ENCODE measurements around the gene CACNA2D3.

Gene CACNA2D3

GRCh38 chr3:54421943-54422342 lies 299.6 kb downstream of the CACNA2D3 start:
- no peaks in the 10 kb centered on the region for H3K36me3 ChIP-seq (ENCODE audit: insufficient read depth, low read depth, low read length)
- H3K9ac ChIP-seq (ENCODE audit: low read depth, low read length), result no peak overlapping the region
- no peak overlapping the region for H3K4me3 ChIP-seq (ENCODE audit: low read length)
- no peaks in the 10 kb centered on the region for H3K27me3 ChIP-seq (ENCODE audit: insufficient read depth, low read length)
- no peaks in the 10 kb centered on the region for H3K4me1 ChIP-seq (ENCODE audit: insufficient read depth, low read length)
- no peak overlapping the region for H3K27ac ChIP-seq (ENCODE audit: low read length)
- H3K9me3 ChIP-seq (ENCODE audit: insufficient read depth, low read depth, low read length), result no peaks in the 10 kb centered on the region

- H3K27ac ChIP-seq (ENCODE audit: low read length), result no peak overlapping the region
Observed at GRCh38 chr3:54424292-54424691, 301.9 kb downstream of the CACNA2D3 start.

GRCh38 chr3:54426381-54426780 lies 304.0 kb downstream of the CACNA2D3 start:
- H3K36me3 ChIP-seq (ENCODE audit: insufficient read depth, low read depth, low read length), result no peaks in the 10 kb centered on the region
- no peak overlapping the region for H3K4me3 ChIP-seq (ENCODE audit: low read length)
- H3K9me3 ChIP-seq (ENCODE audit: insufficient read depth, low read depth, low read length), result no peaks in the 10 kb centered on the region
- H3K4me1 ChIP-seq (ENCODE audit: insufficient read depth, low read length), result no peaks in the 10 kb centered on the region; the same call in 1 of the 2 replicates
- H3K9ac ChIP-seq (ENCODE audit: low read depth, low read length), result no peak overlapping the region
- H3K27ac ChIP-seq (ENCODE audit: low read length), result no peak overlapping the region
- H3K27me3 ChIP-seq (ENCODE audit: insufficient read depth, low read length), result no peaks in the 10 kb centered on the region

More at GRCh38 chr3:54424292-54424691, 301.9 kb downstream of the CACNA2D3 start:
- Histone ChIP-seq H3K27me3 (ENCODE audit: insufficient read depth, low read length) (no peaks in the 10 kb centered on the region), H3K4me1 (ENCODE audit: insufficient read depth, low read length) (no peaks in the 10 kb centered on the region; the same call in 1 of the 2 replicates), H3K9me3 (ENCODE audit: insufficient read depth, low read depth, low read length) (no peaks in the 10 kb centered on the region), H3K36me3 (ENCODE audit: insufficient read depth, low read depth, low read length) (no peaks in the 10 kb centered on the region), H3K4me3 (ENCODE audit: low read length) (no peak overlapping the region), H3K9ac (ENCODE audit: low read depth, low read length) (no peak overlapping the region)

GRCh38 chr3:54427501-54427900 lies 305.1 kb downstream of the CACNA2D3 start:
- Histone ChIP-seq H3K27ac (ENCODE audit: low read length) (no peak overlapping the region), H3K4me3 (ENCODE audit: low read length) (no peak overlapping the region), H3K9ac (ENCODE audit: low read depth, low read length) (no peak overlapping the region), H3K9me3 (ENCODE audit: insufficient read depth, low read depth, low read length) (no peaks in the 10 kb centered on the region), H3K36me3 (ENCODE audit: insufficient read depth, low read depth, low read length) (no peaks in the 10 kb centered on the region), H3K27me3 (ENCODE audit: insufficient read depth, low read length) (no peaks in the 10 kb centered on the region), H3K4me1 (ENCODE audit: insufficient read depth, low read length) (no peaks in the 10 kb centered on the region; the same call in 1 of the 2 replicates)

GRCh38 chr3:54427941-54428871 lies 305.9 kb downstream of the CACNA2D3 start:
- H3K36me3 ChIP-seq (ENCODE audit: insufficient read depth, low read depth, low read length), result no peaks in the 10 kb centered on the region
- H3K27me3 ChIP-seq (ENCODE audit: insufficient read depth, low read length), result no peaks in the 10 kb centered on the region
- H3K27ac ChIP-seq (ENCODE audit: low read length), result no peak overlapping the region
- H3K9ac ChIP-seq (ENCODE audit: low read depth, low read length), result no peak overlapping the region
- no peak overlapping the region for H3K4me3 ChIP-seq (ENCODE audit: low read length)
- no peaks in the 10 kb centered on the region for H3K9me3 ChIP-seq (ENCODE audit: insufficient read depth, low read depth, low read length)
- no peaks in the 10 kb centered on the region; the same call in 1 of the 2 replicates for H3K4me1 ChIP-seq (ENCODE audit: insufficient read depth, low read length)

- no peaks in the 10 kb centered on the region for H3K36me3 ChIP-seq (ENCODE audit: insufficient read depth, low read depth, low read length)
- H3K4me3 ChIP-seq (ENCODE audit: low read length), result no peak overlapping the region
- no peaks in the 10 kb centered on the region for H3K27me3 ChIP-seq (ENCODE audit: insufficient read depth, low read length)
- no peaks in the 10 kb centered on the region; the same call in 1 of the 2 replicates for H3K4me1 ChIP-seq (ENCODE audit: insufficient read depth, low read length)
- H3K9me3 ChIP-seq (ENCODE audit: insufficient read depth, low read depth, low read length), result no peaks in the 10 kb centered on the region
- H3K9ac ChIP-seq (ENCODE audit: low read depth, low read length), result no peak overlapping the region
- H3K27ac ChIP-seq (ENCODE audit: low read length), result no peak overlapping the region
Observed at GRCh38 chr3:54432975-54433374, 310.6 kb downstream of the CACNA2D3 start.

GRCh38 chr3:54433846-54434245 lies 311.5 kb downstream of the CACNA2D3 start:
- Histone ChIP-seq H3K27me3 (ENCODE audit: insufficient read depth, low read length) (no peaks in the 10 kb centered on the region), H3K4me1 (ENCODE audit: insufficient read depth, low read length) (no peaks in the 10 kb centered on the region; the same call in 1 of the 2 replicates), H3K27ac (ENCODE audit: low read length) (no peak overlapping the region), H3K4me3 (ENCODE audit: low read length) (no peak overlapping the region), H3K9me3 (ENCODE audit: insufficient read depth, low read depth, low read length) (no peaks in the 10 kb centered on the region), H3K9ac (ENCODE audit: low read depth, low read length) (no peak overlapping the region), H3K36me3 (ENCODE audit: insufficient read depth, low read depth, low read length) (no peaks in the 10 kb centered on the region)

- Histone ChIP-seq H3K9me3 (ENCODE audit: insufficient read depth, low read depth, low read length) (no peaks in the 10 kb centered on the region), H3K36me3 (ENCODE audit: insufficient read depth, low read depth, low read length) (no peaks in the 10 kb centered on the region), H3K4me1 (ENCODE audit: insufficient read depth, low read length) (no peaks in the 10 kb centered on the region), H3K27ac (ENCODE audit: low read length) (no peak overlapping the region), H3K9ac (ENCODE audit: low read depth, low read length) (no peak overlapping the region), H3K4me3 (ENCODE audit: low read length) (no peak overlapping the region), H3K27me3 (ENCODE audit: insufficient read depth, low read length) (no peaks in the 10 kb centered on the region)
Observed at GRCh38 chr3:54434756-54435155, 312.4 kb downstream of the CACNA2D3 start.

- no peaks in the 10 kb centered on the region for H3K27me3 ChIP-seq (ENCODE audit: insufficient read depth, low read length)
- no peaks in the 10 kb centered on the region for H3K9me3 ChIP-seq (ENCODE audit: insufficient read depth, low read depth, low read length)
- no peaks in the 10 kb centered on the region for H3K36me3 ChIP-seq (ENCODE audit: insufficient read depth, low read depth, low read length)
- no peaks in the 10 kb centered on the region for H3K4me1 ChIP-seq (ENCODE audit: insufficient read depth, low read length)
- H3K27ac ChIP-seq (ENCODE audit: low read length), result no peak overlapping the region
- H3K9ac ChIP-seq (ENCODE audit: low read depth, low read length), result no peak overlapping the region
- H3K4me3 ChIP-seq (ENCODE audit: low read length), result no peak overlapping the region
Observed at GRCh38 chr3:54437271-54437670, 314.9 kb downstream of the CACNA2D3 start.

- no peak overlapping the region for H3K9ac ChIP-seq (ENCODE audit: low read depth, low read length)
- H3K4me3 ChIP-seq (ENCODE audit: low read length), result no peak overlapping the region
- no peaks in the 10 kb centered on the region for H3K9me3 ChIP-seq (ENCODE audit: insufficient read depth, low read depth, low read length)
- H3K36me3 ChIP-seq (ENCODE audit: insufficient read depth, low read depth, low read length), result no peaks in the 10 kb centered on the region
- H3K27me3 ChIP-seq (ENCODE audit: insufficient read depth, low read length), result no peaks in the 10 kb centered on the region
- H3K27ac ChIP-seq (ENCODE audit: low read length), result no peak overlapping the region
- no peaks in the 10 kb centered on the region for H3K4me1 ChIP-seq (ENCODE audit: insufficient read depth, low read length)
Observed at GRCh38 chr3:54443561-54444161, 321.3 kb downstream of the CACNA2D3 start.

- Histone ChIP-seq H3K27ac (ENCODE audit: low read length) (no peak overlapping the region), H3K36me3 (ENCODE audit: insufficient read depth, low read depth, low read length) (no peaks in the 10 kb centered on the region), H3K9ac (ENCODE audit: low read depth, low read length) (no peak overlapping the region), H3K9me3 (ENCODE audit: insufficient read depth, low read depth, low read length) (no peaks in the 10 kb centered on the region), H3K27me3 (ENCODE audit: insufficient read depth, low read length) (no peaks in the 10 kb centered on the region), H3K4me1 (ENCODE audit: insufficient read depth, low read length) (no peaks in the 10 kb centered on the region), H3K4me3 (ENCODE audit: low read length) (no peak overlapping the region)
Observed at GRCh38 chr3:54445630-54446029, 323.3 kb downstream of the CACNA2D3 start.

- H3K27me3 ChIP-seq (ENCODE audit: insufficient read depth, low read length), result no peaks in the 10 kb centered on the region
- no peaks in the 10 kb centered on the region for H3K9me3 ChIP-seq (ENCODE audit: insufficient read depth, low read depth, low read length)
- H3K27ac ChIP-seq (ENCODE audit: low read length), result no peak overlapping the region
- no peaks in the 10 kb centered on the region for H3K36me3 ChIP-seq (ENCODE audit: insufficient read depth, low read depth, low read length)
- no peak overlapping the region for H3K4me3 ChIP-seq (ENCODE audit: low read length)
- no peaks in the 10 kb centered on the region for H3K4me1 ChIP-seq (ENCODE audit: insufficient read depth, low read length)
- H3K9ac ChIP-seq (ENCODE audit: low read depth, low read length), result no peak overlapping the region
Observed at GRCh38 chr3:54447427-54447826, 325.1 kb downstream of the CACNA2D3 start.

Measured in iPS-20b (cell line).